ENCODE results near the gene MAPKAPK2.

The MAPKAPK2 gene

GRCh38 chr1:206684003-206684402 lies 702 bp upstream of the MAPKAPK2 start:
- no peak for DNase-seq (ENCODE audit: low spot score)

DNA sequence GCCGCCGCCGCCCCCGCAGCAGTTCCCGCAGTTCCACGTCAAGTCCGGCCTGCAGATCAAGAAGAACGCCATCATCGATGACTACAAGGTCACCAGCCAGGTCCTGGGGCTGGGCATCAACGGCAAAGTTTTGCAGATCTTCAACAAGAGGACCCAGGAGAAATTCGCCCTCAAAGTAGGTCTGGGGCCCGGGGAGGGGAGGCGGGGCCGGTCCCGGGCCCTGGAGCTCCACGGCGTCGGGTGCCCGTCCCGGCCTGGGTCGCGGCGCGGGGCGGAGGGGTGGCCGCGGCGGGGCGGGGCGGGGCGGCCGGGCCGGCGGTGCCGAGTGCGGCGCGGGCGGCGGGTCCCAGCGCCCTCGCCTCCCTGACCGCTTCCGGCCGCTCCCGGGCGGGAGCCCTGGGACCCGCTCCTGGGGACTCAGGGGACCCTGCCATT lies 646 bp downstream of the MAPKAPK2 start:
- peak; percentile 78 for DNase-seq (ENCODE audit: low spot score)

DNA sequence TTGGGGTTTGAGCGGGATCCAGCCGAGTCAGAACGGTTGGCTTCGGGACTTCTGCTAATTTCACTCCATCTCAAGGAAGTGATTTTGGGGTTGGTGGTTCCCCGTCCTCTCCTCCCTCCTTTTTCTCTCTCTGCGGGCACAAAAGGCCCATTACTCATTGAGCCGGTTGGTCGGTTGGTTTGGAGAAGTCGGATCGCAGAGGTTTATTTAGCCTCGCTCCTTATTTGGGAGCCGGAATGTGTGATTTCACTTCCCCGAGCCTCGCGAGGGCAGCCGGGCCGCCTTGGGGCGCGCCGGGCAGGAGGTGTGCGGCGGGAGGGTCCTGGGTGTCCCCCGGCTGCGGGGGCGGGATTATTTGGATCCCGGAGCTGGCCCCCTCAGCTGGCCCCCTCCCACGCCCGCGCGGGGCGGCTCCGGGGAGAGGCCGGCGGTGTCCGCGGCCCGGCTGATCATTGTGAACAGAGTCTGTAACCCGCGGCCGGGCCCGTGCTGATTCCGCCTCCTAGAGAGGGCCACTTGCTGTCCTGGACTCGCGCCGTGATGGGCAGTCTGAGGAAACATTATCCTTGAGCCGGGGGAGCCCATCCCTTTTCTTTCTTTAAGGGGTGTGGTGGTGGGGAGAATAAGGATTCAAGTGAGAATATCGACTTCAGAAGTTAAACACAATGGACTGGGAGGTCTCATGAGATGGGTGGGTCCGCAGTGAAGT lies 1.2 kb downstream of the MAPKAPK2 start:
- peak; percentile 88 for DNase-seq (ENCODE audit: low spot score)

DNA sequence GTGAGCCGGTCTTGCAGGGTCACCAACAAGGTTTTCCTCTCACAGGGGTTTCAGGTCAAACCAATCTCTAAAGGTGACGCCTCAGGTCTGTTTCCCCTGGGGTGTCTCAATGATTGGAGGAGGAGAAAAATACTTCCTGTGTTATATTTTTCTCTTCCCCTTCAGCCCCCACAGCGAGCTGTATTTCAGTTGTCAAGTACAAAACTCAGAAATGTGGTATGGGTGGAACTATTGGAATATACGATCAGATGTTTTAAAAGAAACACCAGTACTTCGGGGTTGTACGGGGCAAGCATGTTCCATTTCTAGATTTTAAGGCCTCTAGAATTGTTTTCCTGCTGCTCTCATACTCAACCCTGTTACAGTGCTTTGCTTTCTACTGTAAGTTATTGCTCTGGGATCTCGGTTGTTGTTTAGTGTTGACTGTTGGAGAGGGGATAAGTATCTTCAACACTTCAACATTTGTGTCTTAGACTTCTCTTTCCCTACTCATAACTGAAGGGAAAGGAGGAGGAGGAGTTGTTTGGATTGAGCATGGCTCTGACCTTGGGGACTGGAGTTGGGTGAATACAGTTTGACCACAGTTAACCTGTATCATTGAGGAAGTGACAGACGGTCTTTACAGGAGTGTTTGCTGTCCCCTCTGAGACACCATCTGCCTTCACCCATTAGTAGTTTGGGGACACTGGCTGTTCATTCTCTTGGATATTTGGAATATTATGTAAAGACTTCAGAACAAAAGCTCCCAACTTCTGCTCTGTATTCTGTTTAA lies 2.0 kb downstream of the MAPKAPK2 start:
- DNase-seq (ENCODE audit: low spot score): no peak

GRCh38 chr1:206687251-206687914 lies 2.7 kb downstream of the MAPKAPK2 start:
- no peak for DNase-seq (ENCODE audit: low spot score)

DNA sequence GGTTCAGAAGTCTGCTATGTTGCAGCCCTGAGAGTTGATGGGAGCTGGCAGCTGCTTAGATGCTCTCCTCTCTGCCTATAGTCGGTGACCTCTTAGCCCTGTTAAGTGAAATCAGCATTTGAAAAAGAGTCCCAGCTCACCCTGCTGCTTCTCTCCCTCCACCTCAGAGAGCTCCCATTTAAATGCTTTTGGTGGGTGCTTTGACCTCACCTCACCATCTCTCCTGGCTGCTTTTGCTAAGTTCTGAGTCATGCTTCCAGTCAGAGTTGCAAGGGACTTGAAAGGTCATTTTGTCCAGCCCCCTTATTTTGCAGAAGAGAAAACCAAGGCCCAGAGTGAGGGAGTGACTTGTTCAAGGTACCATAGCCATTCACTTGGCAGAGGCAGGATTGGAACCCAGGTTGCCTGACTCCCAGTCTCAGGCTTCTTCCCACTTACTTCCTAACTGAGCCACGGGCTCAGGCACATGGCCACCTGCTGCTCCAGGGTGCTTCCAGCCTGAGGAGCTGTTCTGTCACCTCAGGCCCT lies 3.3 kb downstream of the MAPKAPK2 start:
- DNase-seq (ENCODE audit: low spot score): no peak

DNA sequence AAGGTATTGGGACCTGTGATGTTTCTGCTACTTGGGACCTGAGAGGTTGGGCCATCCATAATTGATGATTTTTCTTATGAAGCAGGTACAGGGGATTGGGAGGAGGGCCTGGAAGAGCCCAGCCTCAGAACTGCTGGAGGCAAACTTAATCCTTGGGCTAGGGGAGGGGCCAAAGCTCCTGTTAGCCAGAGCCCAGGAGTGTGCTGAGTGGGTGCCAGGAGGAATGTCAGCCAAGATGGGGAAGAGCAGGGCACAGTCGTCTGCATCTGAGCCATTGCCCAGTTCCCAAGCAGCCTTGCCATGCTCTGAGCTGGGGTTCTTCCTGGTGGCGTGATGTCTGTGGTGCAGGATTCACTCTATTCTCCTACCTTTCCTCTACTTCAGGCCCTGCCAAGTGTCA lies 5.8 kb downstream of the MAPKAPK2 start:
- DNase-seq (ENCODE audit: low spot score): no peak

DNA sequence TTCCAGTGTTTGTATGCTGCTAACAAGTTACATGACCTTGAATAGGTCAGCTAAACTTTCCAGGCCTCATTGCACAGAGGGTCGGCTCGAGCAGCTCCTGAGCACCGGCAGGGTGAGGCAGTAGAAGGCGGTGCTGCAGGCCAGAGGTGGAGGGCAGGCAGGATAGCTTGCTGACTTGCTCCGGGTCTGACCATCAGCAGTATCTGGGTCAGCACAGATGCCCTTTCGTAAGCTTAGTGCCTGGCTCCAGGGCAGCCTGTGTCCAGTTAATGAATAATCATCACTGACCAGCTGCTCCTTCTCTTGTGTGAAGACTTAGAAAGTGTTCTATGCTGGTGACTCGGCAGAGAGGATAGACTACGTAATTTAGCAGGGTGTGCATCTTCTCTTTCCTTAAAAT lies 6.9 kb downstream of the MAPKAPK2 start:
- no peak for DNase-seq (ENCODE audit: low spot score)

DNA sequence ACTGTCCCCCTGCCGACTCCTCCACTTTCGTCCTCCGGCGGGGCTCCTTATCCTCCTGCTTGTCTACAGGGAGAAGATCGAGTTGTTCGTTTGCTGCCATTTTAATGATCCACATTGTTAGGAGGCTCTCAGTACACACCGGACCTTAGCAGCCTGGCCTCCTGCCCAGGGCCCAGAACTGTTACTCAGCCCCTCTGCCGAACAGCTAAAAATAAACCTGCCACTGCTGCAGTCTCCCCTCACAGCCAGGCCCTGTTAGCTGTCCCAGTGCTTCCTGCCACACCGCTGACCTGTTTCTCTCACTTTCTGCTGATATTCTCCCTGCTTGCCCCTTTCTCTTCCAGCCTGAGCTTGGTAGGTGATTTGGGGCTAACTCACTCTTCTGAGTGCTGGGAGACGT lies 8.3 kb downstream of the MAPKAPK2 start:
- DNase-seq (ENCODE audit: low spot score): peak; percentile 74

DNA sequence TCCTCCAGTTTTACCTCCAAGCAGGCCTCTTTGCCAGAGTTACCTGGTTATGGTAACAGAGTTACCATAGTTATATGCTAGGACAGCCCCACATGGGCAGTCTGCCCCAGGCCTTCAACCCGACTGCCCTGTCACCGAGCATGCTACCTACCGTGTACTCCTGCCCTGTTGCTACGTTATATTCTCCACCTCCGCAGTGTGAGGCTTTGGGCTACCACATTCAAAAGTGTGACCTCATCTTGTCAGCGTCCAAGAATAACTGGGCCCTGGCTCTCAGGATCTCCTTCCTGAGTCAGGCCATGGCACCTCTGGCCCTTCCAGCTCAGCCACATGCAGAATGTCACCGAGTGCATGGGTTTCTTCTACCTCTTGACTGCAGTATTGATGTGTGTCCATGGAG lies 8.9 kb downstream of the MAPKAPK2 start:
- DNase-seq (ENCODE audit: low spot score): peak; percentile 49

GRCh38 chr1:206694171-206695124 lies 9.7 kb downstream of the MAPKAPK2 start:
- no peak for DNase-seq (ENCODE audit: low spot score)

- no peak for DNase-seq (ENCODE audit: low spot score)
These were observed 11.0 kb downstream of the MAPKAPK2 start for GRCh38 chr1:206695733-206696132.

GRCh38 chr1:206696812-206697585 lies 12.3 kb downstream of the MAPKAPK2 start:
- no peak for DNase-seq (ENCODE audit: low spot score)

GRCh38 chr1:206698011-206698410 lies 13.3 kb downstream of the MAPKAPK2 start:
- no peak for DNase-seq (ENCODE audit: low spot score)

- DNase-seq (ENCODE audit: low spot score): no peak
These were observed 14.4 kb downstream of the MAPKAPK2 start for GRCh38 chr1:206699000-206699586.

GRCh38 chr1:206699626-206700025 lies 14.9 kb downstream of the MAPKAPK2 start:
- DNase-seq (ENCODE audit: low spot score): no peak

- no peak for DNase-seq (ENCODE audit: low spot score)
These were observed 15.8 kb downstream of the MAPKAPK2 start for GRCh38 chr1:206700445-206701036.

DNA sequence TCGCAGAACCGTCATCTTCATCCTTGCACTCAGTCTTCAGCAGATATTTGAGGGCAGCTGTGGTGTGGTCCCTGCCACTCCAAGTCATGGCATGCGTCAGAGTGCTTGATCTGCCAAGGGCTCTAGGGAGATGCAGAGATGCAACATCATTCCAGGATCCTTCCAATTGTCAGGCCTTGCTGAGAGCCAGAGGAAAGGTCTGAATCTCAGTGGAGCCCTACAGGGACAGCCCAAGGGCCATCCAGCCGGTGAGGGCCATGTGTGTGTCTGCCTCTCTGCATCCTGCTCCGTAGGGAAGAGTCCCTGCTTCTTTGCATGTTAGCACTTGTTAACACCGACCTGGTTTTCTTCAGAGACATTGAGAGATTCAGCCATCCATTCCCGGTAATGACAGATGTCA lies 17.6 kb downstream of the MAPKAPK2 start:
- DNase-seq (ENCODE audit: low spot score): no peak

- no peak for DNase-seq (ENCODE audit: low spot score)
These were observed 18.1 kb downstream of the MAPKAPK2 start for GRCh38 chr1:206702803-206703202.

DNA sequence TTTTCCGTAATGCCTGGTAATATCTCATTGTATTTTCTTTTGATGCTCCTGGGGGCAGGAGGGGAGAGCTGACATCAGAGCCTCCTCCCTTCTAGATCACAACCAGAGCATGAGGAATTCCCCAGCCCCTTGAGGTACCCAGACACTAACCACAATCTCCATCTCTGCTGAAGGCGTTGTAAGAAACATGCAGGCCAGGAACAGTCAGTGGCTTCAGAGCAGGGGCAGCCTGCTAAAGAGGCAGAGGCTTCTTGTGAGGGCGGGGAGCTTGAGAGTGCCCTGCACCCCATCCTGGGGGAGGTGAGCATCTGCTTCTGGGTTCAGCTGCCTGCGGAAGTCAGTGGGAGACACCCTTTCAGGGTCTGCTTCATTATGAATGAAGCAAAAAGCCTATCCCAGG lies 19.0 kb downstream of the MAPKAPK2 start:
- no peak for DNase-seq (ENCODE audit: low spot score)

All from GM03348 (cell line).